ENCODE data around the gene VWCE.
"Not testable (repeated sequence)": the region's sequence is repeated elsewhere in the genome, so short reads cannot be mapped to it uniquely, and the experiment has no call there.

DNA sequence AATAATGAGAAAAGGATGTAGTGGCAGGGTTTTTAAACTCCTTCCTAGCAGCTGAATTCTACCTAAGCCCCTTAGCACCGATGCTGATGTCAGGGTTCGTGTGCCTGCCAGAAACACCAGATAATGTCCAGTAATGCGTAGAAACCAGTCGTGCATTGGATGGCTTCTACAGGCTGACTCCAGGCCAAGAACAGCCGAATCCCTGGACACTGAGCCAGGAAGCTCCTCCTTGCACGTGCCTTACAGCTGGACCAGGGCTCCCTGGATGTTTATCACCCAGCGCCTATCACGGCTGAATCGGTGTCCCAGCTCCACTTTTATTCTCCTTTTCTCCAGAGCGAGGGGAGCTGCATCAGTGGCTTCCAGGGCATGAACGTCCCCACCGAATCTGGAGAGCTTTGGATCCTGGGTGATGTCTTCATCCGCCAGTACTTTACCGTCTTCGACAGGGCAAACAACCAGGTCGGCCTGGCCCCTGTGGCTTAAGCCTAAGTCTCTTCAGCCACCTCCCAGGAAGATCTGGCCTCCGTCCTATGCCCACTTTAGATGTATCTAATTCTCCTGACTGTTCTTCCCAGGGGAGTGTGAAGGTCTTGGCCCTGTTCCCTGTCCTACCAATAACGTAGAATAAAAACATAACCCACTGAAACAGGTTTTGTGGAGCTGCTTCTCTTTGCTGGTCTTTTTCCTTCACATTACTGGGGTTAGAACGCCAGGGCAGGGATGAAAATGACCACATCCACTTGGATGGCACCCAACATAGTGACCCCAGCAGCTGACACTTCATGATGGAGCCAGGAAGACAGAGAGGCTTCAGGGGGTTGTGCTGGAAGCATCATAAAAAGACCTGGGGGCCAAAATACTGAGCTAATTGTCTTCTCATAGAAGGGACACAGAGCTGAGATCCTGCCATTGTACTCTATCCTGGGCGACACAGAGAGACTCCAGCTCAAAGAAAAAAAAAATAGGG is 44.0 kb downstream of the VWCE start:
- TF ChIP-seq, protein P1, sequence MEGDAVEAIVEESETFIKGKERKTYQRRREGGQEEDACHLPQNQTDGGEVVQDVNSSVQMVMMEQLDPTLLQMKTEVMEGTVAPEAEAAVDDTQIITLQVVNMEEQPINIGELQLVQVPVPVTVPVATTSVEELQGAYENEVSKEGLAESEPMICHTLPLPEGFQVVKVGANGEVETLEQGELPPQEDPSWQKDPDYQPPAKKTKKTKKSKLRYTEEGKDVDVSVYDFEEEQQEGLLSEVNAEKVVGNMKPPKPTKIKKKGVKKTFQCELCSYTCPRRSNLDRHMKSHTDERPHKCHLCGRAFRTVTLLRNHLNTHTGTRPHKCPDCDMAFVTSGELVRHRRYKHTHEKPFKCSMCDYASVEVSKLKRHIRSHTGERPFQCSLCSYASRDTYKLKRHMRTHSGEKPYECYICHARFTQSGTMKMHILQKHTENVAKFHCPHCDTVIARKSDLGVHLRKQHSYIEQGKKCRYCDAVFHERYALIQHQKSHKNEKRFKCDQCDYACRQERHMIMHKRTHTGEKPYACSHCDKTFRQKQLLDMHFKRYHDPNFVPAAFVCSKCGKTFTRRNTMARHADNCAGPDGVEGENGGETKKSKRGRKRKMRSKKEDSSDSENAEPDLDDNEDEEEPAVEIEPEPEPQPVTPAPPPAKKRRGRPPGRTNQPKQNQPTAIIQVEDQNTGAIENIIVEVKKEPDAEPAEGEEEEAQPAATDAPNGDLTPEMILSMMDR (IDR thresholded peaks at IDR 0.05): not testable (repeated sequence)
- not testable (repeated sequence) for TF ChIP-seq POLR2AphosphoS5, POLR2A (IDR thresholded peaks at IDR 0.05)

Measured in upper lobe of left lung (tissue), 4 donors.